Measurements from ENCODE around the gene WDFY2.
"Not testable (repeated sequence)": the region's sequence is repeated elsewhere in the genome, so short reads cannot be mapped to it uniquely, and the experiment has no call there.

The WDFY2 gene

GRCh38 chr13:51645761-51646670 lies 61.8 kb downstream of the WDFY2 start:
- no peak for TF ChIP-seq POLR2AphosphoS5 (IDR thresholded peaks at IDR 0.05; ENCODE audit: borderline replicate concordance, low read depth, low read length)
- no peak for TF ChIP-seq FOXP2 (optimal IDR thresholded peaks at IDR 0.05; ENCODE audit: control extremely low read depth, extremely low read length, insufficient read depth)
- no peak for TF ChIP-seq EZH2 (IDR thresholded peaks at IDR 0.05)
- no peak for DNase-seq (ENCODE audit: low read depth, low spot score)
- H3K4me3 ChIP-seq, result peak overlapping the region; percentile 62
- no peaks in the 10 kb centered on the region for H3K9me3 ChIP-seq (ENCODE audit: low read depth, low read length)
- peak overlapping the region; percentile 87 for H3K27ac ChIP-seq
- peak overlapping the region; percentile 35 for H3K9ac ChIP-seq (ENCODE audit: insufficient read length)
- H3K36me3 ChIP-seq (ENCODE audit: insufficient read depth, low read length), result no peaks in the 10 kb centered on the region

- H3K27ac ChIP-seq, result no peak overlapping the region
- no peak overlapping the region for H3K4me3 ChIP-seq
- TF ChIP-seq POLR2AphosphoS5 (IDR thresholded peaks at IDR 0.05; ENCODE audit: borderline replicate concordance, low read depth, low read length) (no peak), EZH2 (IDR thresholded peaks at IDR 0.05) (no peak), FOXP2 (optimal IDR thresholded peaks at IDR 0.05; ENCODE audit: control extremely low read depth, extremely low read length, insufficient read depth) (no peak)
- no peak overlapping the region for H3K9ac ChIP-seq (ENCODE audit: insufficient read length)
- no peak for DNase-seq (ENCODE audit: low read depth, low spot score)
- H3K9me3 ChIP-seq (ENCODE audit: low read depth, low read length), result no peaks in the 10 kb centered on the region
- H3K36me3 ChIP-seq (ENCODE audit: insufficient read depth, low read length), result no peaks in the 10 kb centered on the region
Measured at GRCh38 chr13:51647067-51647466, 62.8 kb downstream of the WDFY2 start.

GRCh38 chr13:51652193-51652592 lies 67.9 kb downstream of the WDFY2 start:
- not testable (repeated sequence) for H3K27ac ChIP-seq; H3K36me3 ChIP-seq (ENCODE audit: insufficient read depth, low read length); H3K9me3 ChIP-seq (ENCODE audit: low read depth, low read length); H3K9ac ChIP-seq (ENCODE audit: insufficient read length); H3K4me3 ChIP-seq; DNase-seq (ENCODE audit: low read depth, low spot score)

GRCh38 chr13:51659276-51660127 lies 75.2 kb downstream of the WDFY2 start:
- H3K4me3 ChIP-seq, result no peak overlapping the region
- H3K9ac ChIP-seq (ENCODE audit: insufficient read length), result no peak overlapping the region
- TF ChIP-seq EZH2 (IDR thresholded peaks at IDR 0.05) (no peak), POLR2AphosphoS5 (IDR thresholded peaks at IDR 0.05; ENCODE audit: borderline replicate concordance, low read depth, low read length) (no peak), FOXP2 (optimal IDR thresholded peaks at IDR 0.05; ENCODE audit: control extremely low read depth, extremely low read length, insufficient read depth) (no peak)
- no peaks in the 10 kb centered on the region; the same call in 1 of the 2 replicates for H3K9me3 ChIP-seq (ENCODE audit: low read depth, low read length)
- H3K36me3 ChIP-seq (ENCODE audit: insufficient read depth, low read length), result peaks cover 18% of the 10 kb centered on the region
- no peak for DNase-seq (ENCODE audit: low read depth, low spot score)
- H3K27ac ChIP-seq, result no peak overlapping the region

GRCh38 chr13:51660813-51661212 lies 76.6 kb downstream of the WDFY2 start:
- H3K27ac ChIP-seq, result peak overlapping the region; percentile 59

GRCh38 chr13:51663973-51664957 lies 80.0 kb downstream of the WDFY2 start:
- DNase-seq (ENCODE audit: low read depth, low spot score), result no peak
- Histone ChIP-seq H3K4me3 (no peak overlapping the region), H3K36me3 (ENCODE audit: insufficient read depth, low read length) (peaks cover 6% of the 10 kb centered on the region; the same call in 1 of the 2 replicates), H3K27ac (0 out of 2 replicates have a peak overlapping the region, but pooled peaks have one; percentile 6), H3K9ac (ENCODE audit: insufficient read length) (no peak overlapping the region), H3K9me3 (ENCODE audit: low read depth, low read length) (no peaks in the 10 kb centered on the region)
- TF ChIP-seq FOXP2 (optimal IDR thresholded peaks at IDR 0.05; ENCODE audit: control extremely low read depth, extremely low read length, insufficient read depth) (no peak), EZH2 (IDR thresholded peaks at IDR 0.05) (no peak), POLR2AphosphoS5 (IDR thresholded peaks at IDR 0.05; ENCODE audit: borderline replicate concordance, low read depth, low read length) (no peak)

More at GRCh38 chr13:51660813-51661212, 76.6 kb downstream of the WDFY2 start:
- DNase-seq (ENCODE audit: low read depth, low spot score), result no peak
- H3K36me3 ChIP-seq (ENCODE audit: insufficient read depth, low read length), result peaks cover 12% of the 10 kb centered on the region; the same call in 1 of the 2 replicates
- H3K4me3 ChIP-seq, result no peak overlapping the region
- TF ChIP-seq EZH2 (IDR thresholded peaks at IDR 0.05) (no peak), POLR2AphosphoS5 (IDR thresholded peaks at IDR 0.05; ENCODE audit: borderline replicate concordance, low read depth, low read length) (no peak)
- H3K9ac ChIP-seq (ENCODE audit: insufficient read length), result no peak overlapping the region
- no peaks in the 10 kb centered on the region; the same call in 1 of the 2 replicates for H3K9me3 ChIP-seq (ENCODE audit: low read depth, low read length)

GRCh38 chr13:51665456-51665855 lies 81.2 kb downstream of the WDFY2 start:
- no peak for DNase-seq (ENCODE audit: low read depth, low spot score)
- no peak overlapping the region for H3K9ac ChIP-seq (ENCODE audit: insufficient read length)
- no peaks in the 10 kb centered on the region for H3K9me3 ChIP-seq (ENCODE audit: low read depth, low read length)
- no peak overlapping the region for H3K27ac ChIP-seq
- no peak overlapping the region for H3K4me3 ChIP-seq
- TF ChIP-seq POLR2AphosphoS5 (IDR thresholded peaks at IDR 0.05; ENCODE audit: borderline replicate concordance, low read depth, low read length) (no peak), FOXP2 (optimal IDR thresholded peaks at IDR 0.05; ENCODE audit: control extremely low read depth, extremely low read length, insufficient read depth) (no peak), EZH2 (IDR thresholded peaks at IDR 0.05) (no peak)
- peaks cover 6% of the 10 kb centered on the region; the same call in 1 of the 2 replicates for H3K36me3 ChIP-seq (ENCODE audit: insufficient read depth, low read length)
